Lower leg skin (tissue), 3 donors: ENCODE results near the gene ANO2.

Experiments
- POLR2A ChIP-seq, 2 donors: fragments of 450-650 bp; IDR thresholded peaks; one replicate each; pipeline ENCODE4 v1.6.1; 2016 to 2017; ENCODE audit warnings: antibody characterized with exemption in 2 of 2, mild to moderate bottlenecking in 1 of 2, moderate library complexity in 1 of 2
- TF ChIP-seq, protein P1 (sequence below), 3 donors: fragments of 450-650 bp; IDR thresholded peaks; one replicate each; pipeline ENCODE4 v1.5.1; 2016; ENCODE audit warnings: antibody characterized with exemption in 3 of 3, mild to moderate bottlenecking in 3 of 3, moderate library complexity in 2 of 3

DNA sequence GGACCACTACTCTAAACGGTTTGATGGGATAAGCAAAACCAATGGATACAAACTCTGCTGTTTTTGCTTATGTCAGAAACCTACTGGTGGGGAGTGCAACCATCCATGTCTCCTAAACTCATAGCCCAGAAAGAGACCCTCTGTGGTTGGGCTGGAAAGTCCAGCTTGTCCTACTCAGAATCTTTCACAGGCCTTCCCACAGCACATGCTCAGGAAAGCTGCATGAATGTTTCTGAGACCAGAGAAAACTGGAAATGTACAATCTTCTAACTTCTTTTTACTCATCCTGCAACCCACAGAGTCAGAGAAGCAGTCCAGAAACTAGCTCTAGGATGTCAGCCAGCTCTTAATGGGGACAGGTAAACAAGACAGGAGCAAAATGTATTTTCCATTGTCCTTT is 73.3 kb downstream of the ANO2 start:
- no peak for TF ChIP-seq POLR2A (IDR thresholded peaks at IDR 0.05)
- TF ChIP-seq, protein P1, sequence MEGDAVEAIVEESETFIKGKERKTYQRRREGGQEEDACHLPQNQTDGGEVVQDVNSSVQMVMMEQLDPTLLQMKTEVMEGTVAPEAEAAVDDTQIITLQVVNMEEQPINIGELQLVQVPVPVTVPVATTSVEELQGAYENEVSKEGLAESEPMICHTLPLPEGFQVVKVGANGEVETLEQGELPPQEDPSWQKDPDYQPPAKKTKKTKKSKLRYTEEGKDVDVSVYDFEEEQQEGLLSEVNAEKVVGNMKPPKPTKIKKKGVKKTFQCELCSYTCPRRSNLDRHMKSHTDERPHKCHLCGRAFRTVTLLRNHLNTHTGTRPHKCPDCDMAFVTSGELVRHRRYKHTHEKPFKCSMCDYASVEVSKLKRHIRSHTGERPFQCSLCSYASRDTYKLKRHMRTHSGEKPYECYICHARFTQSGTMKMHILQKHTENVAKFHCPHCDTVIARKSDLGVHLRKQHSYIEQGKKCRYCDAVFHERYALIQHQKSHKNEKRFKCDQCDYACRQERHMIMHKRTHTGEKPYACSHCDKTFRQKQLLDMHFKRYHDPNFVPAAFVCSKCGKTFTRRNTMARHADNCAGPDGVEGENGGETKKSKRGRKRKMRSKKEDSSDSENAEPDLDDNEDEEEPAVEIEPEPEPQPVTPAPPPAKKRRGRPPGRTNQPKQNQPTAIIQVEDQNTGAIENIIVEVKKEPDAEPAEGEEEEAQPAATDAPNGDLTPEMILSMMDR (IDR thresholded peaks at IDR 0.05), result no peak
